ENCODE measurements around the gene LRP1B.

DNA sequence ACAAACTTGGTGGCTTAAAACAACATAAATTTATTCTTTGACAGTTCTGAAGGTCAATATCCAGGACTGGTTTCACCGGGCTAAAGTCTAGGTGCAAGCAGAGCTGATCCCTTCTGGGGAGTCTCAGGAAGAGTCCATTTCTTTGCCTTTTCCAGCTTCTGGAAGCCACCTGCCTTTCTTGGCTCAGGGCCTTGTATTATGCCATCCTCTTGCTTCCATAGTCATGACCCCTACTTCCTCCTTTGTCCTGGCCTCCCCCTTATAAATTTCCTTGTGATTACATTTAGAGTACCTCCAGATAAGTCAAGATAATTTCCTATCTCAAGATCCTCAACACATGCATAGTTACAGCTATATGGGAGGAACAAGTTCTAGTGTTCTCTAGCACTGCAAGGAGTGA, 1089.5 kb downstream of the LRP1B start:
- TF ChIP-seq POLR2A (IDR thresholded peaks at IDR 0.05) = no peak
- TF ChIP-seq, protein P1, sequence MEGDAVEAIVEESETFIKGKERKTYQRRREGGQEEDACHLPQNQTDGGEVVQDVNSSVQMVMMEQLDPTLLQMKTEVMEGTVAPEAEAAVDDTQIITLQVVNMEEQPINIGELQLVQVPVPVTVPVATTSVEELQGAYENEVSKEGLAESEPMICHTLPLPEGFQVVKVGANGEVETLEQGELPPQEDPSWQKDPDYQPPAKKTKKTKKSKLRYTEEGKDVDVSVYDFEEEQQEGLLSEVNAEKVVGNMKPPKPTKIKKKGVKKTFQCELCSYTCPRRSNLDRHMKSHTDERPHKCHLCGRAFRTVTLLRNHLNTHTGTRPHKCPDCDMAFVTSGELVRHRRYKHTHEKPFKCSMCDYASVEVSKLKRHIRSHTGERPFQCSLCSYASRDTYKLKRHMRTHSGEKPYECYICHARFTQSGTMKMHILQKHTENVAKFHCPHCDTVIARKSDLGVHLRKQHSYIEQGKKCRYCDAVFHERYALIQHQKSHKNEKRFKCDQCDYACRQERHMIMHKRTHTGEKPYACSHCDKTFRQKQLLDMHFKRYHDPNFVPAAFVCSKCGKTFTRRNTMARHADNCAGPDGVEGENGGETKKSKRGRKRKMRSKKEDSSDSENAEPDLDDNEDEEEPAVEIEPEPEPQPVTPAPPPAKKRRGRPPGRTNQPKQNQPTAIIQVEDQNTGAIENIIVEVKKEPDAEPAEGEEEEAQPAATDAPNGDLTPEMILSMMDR (IDR thresholded peaks at IDR 0.05) = no peak
